Stimulated activated CD4-positive, alpha-beta T cell treated with anti-CD3 and anti-CD28 coated beads, TNF-alpha, amount 100 ng/mL, for 24 hours (primary cell): Measurements from ENCODE around the gene E2F1.
A peak's percentile ranks its signal among the peaks of the same experiment; 100 is the strongest.

Source experiments
- DNase-seq, 3 experiments: peaks; one replicate each; pipeline ENCODE4 v3.0.0-alpha.2; 2020; ENCODE audit warnings: low read depth in 3 of 3

E2F1 gene

GRCh38 chr20:33672426-33673113, 13.6 kb downstream of the E2F1 start:
- DNase-seq: no peak

- DNase-seq: no peak
Observed at GRCh38 chr20:33671573-33672288, 14.5 kb downstream of the E2F1 start.

GRCh38 chr20:33670715-33671499, 15.3 kb downstream of the E2F1 start:
- no peak for DNase-seq

- DNase-seq: no peak
Observed at GRCh38 chr20:33669873-33670640, 16.1 kb downstream of the E2F1 start.

GRCh38 chr20:33669224-33669623, 17.0 kb downstream of the E2F1 start:
- no peak for DNase-seq

GRCh38 chr20:33668466-33669155, 17.6 kb downstream of the E2F1 start:
- DNase-seq: no peak

- peak; percentile 53 to 78 (median 68) for DNase-seq
Observed at GRCh38 chr20:33667676-33668465, 18.3 kb downstream of the E2F1 start.

- peak in 1 of 3 experiments; percentile 39 for DNase-seq
Observed at GRCh38 chr20:33667245-33667675, 18.9 kb downstream of the E2F1 start.

GRCh38 chr20:33666293-33667244, 19.6 kb downstream of the E2F1 start, which contains the start of gene ACTL10:
TSS of gene ACTL10 (plus strand) at chr20:33666943. CDS start at chr20:33667498, 555 bp downstream.
- DNase-seq: peak; percentile 67 to 93 (median 68)

- no peak for DNase-seq
Observed at GRCh38 chr20:33664762-33665144, 21.4 kb downstream of the E2F1 start.

- DNase-seq: no peak
Observed at GRCh38 chr20:33664085-33664761, 22.0 kb downstream of the E2F1 start.

- peak; percentile 65 to 84 (median 69) for DNase-seq
Observed at GRCh38 chr20:33663161-33664084, 22.8 kb downstream of the E2F1 start.

GRCh38 chr20:33662172-33662571, 24.0 kb downstream of the E2F1 start, which contains the start of gene C20orf144:
TSS of gene C20orf144 (plus strand) at chr20:33662327. CDS start at chr20:33662346, 19 bp downstream.
- DNase-seq: no peak

GRCh38 chr20:33660685-33661058, 25.5 kb downstream of the E2F1 start:
- DNase-seq: no peak

- DNase-seq: no peak
Observed at GRCh38 chr20:33660035-33660684, 26.0 kb downstream of the E2F1 start.

GRCh38 chr20:33659341-33660034, 26.7 kb downstream of the E2F1 start:
- no peak for DNase-seq
